ENCODE data around the gene NBPF11. TPM values are rescaled to one million over a fixed set of nuclear protein-coding genes. Genes with fewer than 3 reads are reported as not detected.
"Not testable (repeated sequence)": the region's sequence is repeated elsewhere in the genome, so short reads cannot be mapped to it uniquely, and the experiment has no call there.

The NBPF11 gene
- total RNA-seq, 1 experiment from 2014 or later, result 2.4 TPM

- in situ Hi-C loops (cut with HindIII; ENCODE audit: low pct_unique_long_range_greater_than_20kb, low sequenced_read_pairs); DNase-seq (ENCODE audit: low read depth): not testable (repeated sequence)
These were observed 714 bp upstream of the NBPF11 start for GRCh38 chr1:148152795-148153194.

- in situ Hi-C loops (cut with HindIII; ENCODE audit: low pct_unique_long_range_greater_than_20kb, low sequenced_read_pairs), result not testable (repeated sequence)
- peak; percentile 27 for DNase-seq (ENCODE audit: low read depth)
These were observed 686 bp downstream of the NBPF11 start for GRCh38 chr1:148151371-148151819.

GRCh38 chr1:148150945-148151344, 1.1 kb downstream of the NBPF11 start:
- in situ Hi-C loops (cut with HindIII; ENCODE audit: low pct_unique_long_range_greater_than_20kb, low sequenced_read_pairs), result not testable (repeated sequence)
- peak; percentile 32 for DNase-seq (ENCODE audit: low read depth)

- DNase-seq (ENCODE audit: low read depth); in situ Hi-C loops (cut with HindIII; ENCODE audit: low pct_unique_long_range_greater_than_20kb, low sequenced_read_pairs): not testable (repeated sequence)
These were observed 2.1 kb downstream of the NBPF11 start for GRCh38 chr1:148150014-148150413.

- in situ Hi-C loops (cut with HindIII; ENCODE audit: low pct_unique_long_range_greater_than_20kb, low sequenced_read_pairs); DNase-seq (ENCODE audit: low read depth): not testable (repeated sequence)
These were observed 2.8 kb downstream of the NBPF11 start for GRCh38 chr1:148149050-148149815.

- DNase-seq (ENCODE audit: low read depth); in situ Hi-C loops (cut with HindIII; ENCODE audit: low pct_unique_long_range_greater_than_20kb, low sequenced_read_pairs): not testable (repeated sequence)
These were observed 4.8 kb downstream of the NBPF11 start for GRCh38 chr1:148147052-148147838.

- in situ Hi-C loops (cut with HindIII; ENCODE audit: low pct_unique_long_range_greater_than_20kb, low sequenced_read_pairs); DNase-seq (ENCODE audit: low read depth): not testable (repeated sequence)
These were observed 5.7 kb downstream of the NBPF11 start for GRCh38 chr1:148146191-148146997.

- in situ Hi-C loops (cut with HindIII; ENCODE audit: low pct_unique_long_range_greater_than_20kb, low sequenced_read_pairs); DNase-seq (ENCODE audit: low read depth): not testable (repeated sequence)
These were observed 8.9 kb downstream of the NBPF11 start for GRCh38 chr1:148143223-148143622.

GRCh38 chr1:148141936-148142335, 10.1 kb downstream of the NBPF11 start:
- in situ Hi-C loops (cut with HindIII; ENCODE audit: low pct_unique_long_range_greater_than_20kb, low sequenced_read_pairs); DNase-seq (ENCODE audit: low read depth): not testable (repeated sequence)

- DNase-seq (ENCODE audit: low read depth); in situ Hi-C loops (cut with HindIII; ENCODE audit: low pct_unique_long_range_greater_than_20kb, low sequenced_read_pairs): not testable (repeated sequence)
These were observed 13.5 kb downstream of the NBPF11 start for GRCh38 chr1:148138606-148139005.

- DNase-seq (ENCODE audit: low read depth); in situ Hi-C loops (cut with HindIII; ENCODE audit: low pct_unique_long_range_greater_than_20kb, low sequenced_read_pairs): not testable (repeated sequence)
These were observed 29.7 kb downstream of the NBPF11 start for GRCh38 chr1:148122341-148122740.

- DNase-seq (ENCODE audit: low read depth); in situ Hi-C loops (cut with HindIII; ENCODE audit: low pct_unique_long_range_greater_than_20kb, low sequenced_read_pairs): not testable (repeated sequence)
These were observed 31.7 kb downstream of the NBPF11 start for GRCh38 chr1:148120395-148120794.

- DNase-seq (ENCODE audit: low read depth); in situ Hi-C loops (cut with HindIII; ENCODE audit: low pct_unique_long_range_greater_than_20kb, low sequenced_read_pairs): not testable (repeated sequence)
These were observed 56.3 kb downstream of the NBPF11 start for GRCh38 chr1:148095732-148096131.

- DNase-seq (ENCODE audit: low read depth); in situ Hi-C loops (cut with HindIII; ENCODE audit: low pct_unique_long_range_greater_than_20kb, low sequenced_read_pairs): not testable (repeated sequence)
These were observed 65.9 kb downstream of the NBPF11 start for GRCh38 chr1:148086196-148086595.

GRCh38 chr1:148081205-148081604, 70.9 kb downstream of the NBPF11 start:
- in situ Hi-C loops (cut with HindIII; ENCODE audit: low pct_unique_long_range_greater_than_20kb, low sequenced_read_pairs), result not testable (repeated sequence)

GRCh38 chr1:148078632-148079519, 73.2 kb downstream of the NBPF11 start:
- in situ Hi-C loops (cut with HindIII; ENCODE audit: low pct_unique_long_range_greater_than_20kb, low sequenced_read_pairs), result not testable (repeated sequence)

More at GRCh38 chr1:148081205-148081604, 70.9 kb downstream of the NBPF11 start:
- not testable (repeated sequence) for DNase-seq (ENCODE audit: low read depth)

GRCh38 chr1:148078090-148078489, 74.0 kb downstream of the NBPF11 start:
- DNase-seq (ENCODE audit: low read depth); in situ Hi-C loops (cut with HindIII; ENCODE audit: low pct_unique_long_range_greater_than_20kb, low sequenced_read_pairs): not testable (repeated sequence)

More at GRCh38 chr1:148078632-148079519, 73.2 kb downstream of the NBPF11 start:
- DNase-seq (ENCODE audit: low read depth), result not testable (repeated sequence)
